NCI-H460 (cell line): ENCODE measurements around the gene SRD5A2. TPM values are rescaled to one million over a fixed set of nuclear protein-coding genes. Genes with fewer than 3 reads are reported as not detected.

Experiments
- DNase-seq: peaks from one replicate; pipeline ENCODE4 v3.0.0-alpha.2; 2016; ENCODE audit warnings: low read depth; ENCODE audit errors: extremely low read depth
- polyA plus RNA-seq: library from polyadenylated mRNA; depleted of rRNA; stranded (reverse); fragments of >200 nt; gene quantifications from 2 replicates; pipeline ENCODE4 v1.2.3, GENCODE V29; 2014; cell fraction: nucleus; rRNA removed
- total RNA-seq: library from RNA; depleted of rRNA; stranded (reverse); fragments of >200 nt; shearing (Covaris generic); gene quantifications from 2 replicates; pipeline ENCODE4 v1.2.3, GENCODE V29; 2014; rRNA removed

The SRD5A2 gene, protein sequence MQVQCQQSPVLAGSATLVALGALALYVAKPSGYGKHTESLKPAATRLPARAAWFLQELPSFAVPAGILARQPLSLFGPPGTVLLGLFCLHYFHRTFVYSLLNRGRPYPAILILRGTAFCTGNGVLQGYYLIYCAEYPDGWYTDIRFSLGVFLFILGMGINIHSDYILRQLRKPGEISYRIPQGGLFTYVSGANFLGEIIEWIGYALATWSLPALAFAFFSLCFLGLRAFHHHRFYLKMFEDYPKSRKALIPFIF
- 0.05 TPM in 1 of 2 replicates, not detected in the other for total RNA-seq
- not detected in 2 replicates for polyA plus RNA-seq

DNA sequence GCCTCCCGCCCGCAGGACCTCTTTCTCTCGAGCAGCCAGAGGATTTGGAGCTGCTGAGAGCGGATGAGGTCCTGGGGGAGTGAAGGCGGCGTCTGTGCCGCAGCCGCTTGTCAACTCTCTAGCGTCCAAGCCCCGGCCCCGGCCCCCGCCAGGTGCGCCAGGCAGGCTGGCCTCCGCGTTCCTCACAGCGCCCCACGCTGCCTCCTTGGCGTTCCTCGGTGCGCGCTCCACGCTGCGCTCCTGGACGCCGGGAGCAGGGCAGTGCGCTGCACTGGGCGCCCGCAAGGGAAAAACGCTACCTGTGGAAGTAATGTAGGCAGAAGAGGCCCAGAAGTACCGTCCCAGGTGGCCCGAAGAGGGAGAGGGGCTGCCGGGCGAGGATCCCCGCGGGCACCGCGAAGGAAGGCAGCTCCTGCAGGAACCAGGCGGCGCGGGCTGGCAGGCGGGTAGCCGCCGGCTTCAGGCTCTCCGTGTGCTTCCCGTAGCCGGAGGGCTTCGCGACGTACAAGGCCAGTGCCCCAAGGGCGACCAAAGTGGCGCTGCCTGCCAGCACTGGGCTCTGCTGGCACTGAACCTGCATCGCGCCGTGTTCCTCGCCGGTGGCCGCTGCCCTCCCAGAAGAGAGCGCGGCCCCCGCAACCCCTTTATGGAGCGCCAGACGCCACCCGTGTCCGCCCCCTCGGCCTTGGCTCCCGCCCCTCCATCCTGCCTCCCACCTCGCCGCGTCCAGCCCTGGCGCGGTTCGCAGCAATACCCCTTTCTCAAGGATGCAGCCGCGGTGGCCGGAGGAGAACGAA, at the start of gene SRD5A2:
SRD5A2 (minus strand) TSS at position 618 of the 797 bp plus-strand sequence; CDS start at position 580, 38 bp downstream.
- no peak for DNase-seq

DNA sequence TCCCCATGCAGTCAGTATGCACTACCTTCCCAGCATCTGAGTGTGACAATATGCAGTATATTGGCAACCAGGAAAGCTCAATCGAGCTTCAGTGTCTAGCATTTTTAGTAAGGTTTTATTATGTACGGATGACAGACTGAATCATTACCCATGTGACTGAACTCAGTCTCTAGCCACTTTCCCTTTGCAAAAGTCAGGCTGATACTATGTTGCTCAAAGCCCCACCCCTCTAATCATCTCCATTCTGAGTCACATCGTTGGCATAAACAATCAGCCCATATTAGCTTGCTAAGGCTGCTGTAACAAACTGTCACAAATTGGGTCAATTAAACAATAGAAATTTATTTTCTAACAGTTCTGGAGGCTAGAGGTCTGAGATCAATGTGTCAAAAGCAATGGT, 25.8 kb upstream of the SRD5A2 start:
- DNase-seq: no peak

- DNase-seq: no peak
These were observed 18.0 kb upstream of the SRD5A2 start for GRCh38 chr2:31598694-31599093.

DNA sequence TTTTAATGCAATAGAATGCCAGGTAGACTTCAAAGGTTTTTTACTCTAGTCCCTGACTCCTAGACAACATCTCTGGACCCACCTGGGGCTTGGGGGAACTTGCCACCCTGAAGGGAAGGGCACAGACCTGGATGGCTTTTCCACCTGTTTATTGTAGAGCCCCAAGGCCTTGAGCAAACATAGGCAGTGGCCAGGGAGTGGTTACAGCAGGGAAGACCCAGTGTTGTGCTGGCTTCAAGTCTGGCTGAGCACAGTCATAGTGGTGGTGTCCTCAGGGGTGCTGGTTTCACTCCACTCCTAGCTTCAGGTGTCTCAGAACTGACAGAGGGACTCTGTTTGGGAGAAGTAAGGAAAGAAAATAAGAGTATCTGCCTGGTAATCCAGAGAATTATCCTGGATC, 5.5 kb upstream of the SRD5A2 start:
- DNase-seq: no peak

DNA sequence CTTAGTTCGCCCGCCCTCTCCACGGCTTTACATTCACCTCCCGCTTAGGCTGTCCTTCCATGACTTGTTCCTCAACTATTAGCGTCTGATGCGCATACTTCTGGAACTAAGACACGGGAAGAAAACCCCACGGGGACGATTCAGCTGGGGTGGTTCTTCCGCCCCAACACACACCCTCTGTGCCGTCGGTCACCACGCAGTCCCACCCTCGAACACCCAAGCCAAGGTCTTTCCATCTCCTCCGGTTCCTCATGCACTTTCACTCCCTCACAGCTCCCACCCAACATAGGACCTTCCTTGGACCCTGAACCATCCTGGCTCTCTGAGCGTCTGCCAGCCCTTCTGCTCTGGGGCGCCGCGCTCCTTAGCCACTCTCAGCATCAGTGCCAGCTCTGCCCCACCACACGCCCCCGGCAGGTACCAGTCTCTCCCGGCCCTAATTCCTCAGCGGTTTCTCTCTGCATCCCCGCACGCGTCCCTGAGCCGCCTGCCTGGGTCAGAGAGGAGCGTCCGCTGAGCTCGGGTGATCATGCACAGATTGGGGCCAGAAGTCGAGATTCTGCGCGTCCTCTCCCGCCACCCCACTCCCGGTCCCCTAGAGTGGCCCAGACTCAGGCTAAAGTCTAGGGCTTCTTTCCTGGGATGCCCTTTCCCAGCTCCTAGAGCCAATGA, 522 bp upstream of the SRD5A2 start:
- DNase-seq: no peak

DNA sequence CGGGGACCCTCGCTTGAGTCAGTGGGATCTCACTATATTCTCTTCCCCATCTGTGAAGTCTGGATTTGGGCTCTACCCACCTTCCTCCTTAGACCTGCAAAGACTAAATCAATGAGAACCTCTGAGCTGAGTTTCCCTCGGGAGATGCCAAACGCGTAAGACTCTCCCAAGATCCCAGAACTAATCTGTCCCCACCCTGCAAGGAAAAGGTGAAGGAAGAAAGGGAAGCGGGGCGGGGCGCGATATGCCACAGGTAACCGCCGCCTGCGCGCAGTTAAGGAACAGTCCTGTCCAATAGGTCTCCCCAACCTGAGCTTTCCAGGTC, 780 bp downstream of the SRD5A2 start:
- DNase-seq: no peak

GRCh38 chr2:31578316-31578715, 2.4 kb downstream of the SRD5A2 start:
- DNase-seq: no peak

GRCh38 chr2:31577143-31577542, 3.6 kb downstream of the SRD5A2 start:
- no peak for DNase-seq

- DNase-seq: no peak
These were observed 12.0 kb downstream of the SRD5A2 start for GRCh38 chr2:31568585-31569201.

GRCh38 chr2:31567679-31568078, 13.1 kb downstream of the SRD5A2 start:
- no peak for DNase-seq

GRCh38 chr2:31563273-31563839, 17.4 kb downstream of the SRD5A2 start:
- DNase-seq: no peak

GRCh38 chr2:31561823-31562222, 18.9 kb downstream of the SRD5A2 start:
- no peak for DNase-seq

DNA sequence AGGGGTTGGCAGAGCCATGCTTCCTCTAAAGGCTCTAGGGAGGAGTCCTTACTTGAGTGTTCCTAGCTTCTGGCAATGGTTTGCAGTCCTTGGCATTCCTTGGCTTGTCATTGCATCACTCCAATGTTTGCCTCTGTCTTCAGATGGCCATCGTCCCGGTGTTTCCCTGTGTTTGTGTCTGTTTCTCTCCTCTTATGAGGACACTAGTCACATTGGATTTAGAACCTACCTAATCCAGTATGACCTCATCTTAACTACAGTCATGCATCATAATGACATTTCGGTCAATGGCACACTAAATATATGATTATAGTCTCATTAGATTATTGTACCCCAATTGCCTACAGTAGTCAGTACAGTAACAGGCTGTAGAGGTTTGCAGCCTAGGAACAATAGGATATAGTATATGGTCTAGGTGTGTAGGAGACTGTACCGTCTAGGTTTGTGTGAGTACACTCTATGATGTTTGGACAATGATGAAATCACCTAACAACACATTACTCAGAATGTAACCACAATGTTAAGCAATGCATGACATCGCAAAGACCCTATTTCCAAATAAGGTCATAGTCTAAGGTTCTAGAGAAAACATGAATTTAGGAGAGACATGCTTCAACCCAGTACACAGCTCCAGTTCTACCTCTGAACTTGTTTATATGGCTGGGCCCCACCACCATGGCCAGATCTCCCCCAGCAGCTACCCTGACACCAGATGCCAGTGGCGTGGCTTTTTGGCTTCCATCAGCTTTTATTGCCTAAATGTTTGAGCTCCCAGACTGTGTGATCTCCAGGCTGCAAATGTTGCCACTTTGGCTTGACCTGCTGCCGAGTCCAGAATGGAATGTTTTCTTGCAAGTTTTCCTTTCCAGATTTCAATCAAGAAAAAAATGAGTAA, 22.1 kb downstream of the SRD5A2 start:
- no peak for DNase-seq

DNA sequence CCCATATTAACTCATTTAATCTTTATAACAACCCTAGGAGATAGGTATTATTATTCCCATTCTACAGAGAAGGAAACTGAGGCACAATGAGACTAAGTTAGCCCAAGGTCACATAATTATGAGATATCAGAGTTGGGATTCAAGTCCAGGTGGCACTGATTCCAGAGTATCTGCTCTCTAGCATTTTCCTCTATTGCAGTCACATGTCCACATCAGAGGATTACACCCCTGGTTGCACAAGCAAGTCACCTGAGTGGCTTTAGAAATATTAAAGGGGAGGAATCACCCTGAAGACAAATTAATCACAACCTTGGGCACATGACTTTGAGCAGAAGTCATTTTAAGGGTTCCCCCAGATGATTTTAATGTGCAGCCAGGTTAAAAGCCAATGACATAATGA, 23.8 kb downstream of the SRD5A2 start:
- DNase-seq: no peak

DNA sequence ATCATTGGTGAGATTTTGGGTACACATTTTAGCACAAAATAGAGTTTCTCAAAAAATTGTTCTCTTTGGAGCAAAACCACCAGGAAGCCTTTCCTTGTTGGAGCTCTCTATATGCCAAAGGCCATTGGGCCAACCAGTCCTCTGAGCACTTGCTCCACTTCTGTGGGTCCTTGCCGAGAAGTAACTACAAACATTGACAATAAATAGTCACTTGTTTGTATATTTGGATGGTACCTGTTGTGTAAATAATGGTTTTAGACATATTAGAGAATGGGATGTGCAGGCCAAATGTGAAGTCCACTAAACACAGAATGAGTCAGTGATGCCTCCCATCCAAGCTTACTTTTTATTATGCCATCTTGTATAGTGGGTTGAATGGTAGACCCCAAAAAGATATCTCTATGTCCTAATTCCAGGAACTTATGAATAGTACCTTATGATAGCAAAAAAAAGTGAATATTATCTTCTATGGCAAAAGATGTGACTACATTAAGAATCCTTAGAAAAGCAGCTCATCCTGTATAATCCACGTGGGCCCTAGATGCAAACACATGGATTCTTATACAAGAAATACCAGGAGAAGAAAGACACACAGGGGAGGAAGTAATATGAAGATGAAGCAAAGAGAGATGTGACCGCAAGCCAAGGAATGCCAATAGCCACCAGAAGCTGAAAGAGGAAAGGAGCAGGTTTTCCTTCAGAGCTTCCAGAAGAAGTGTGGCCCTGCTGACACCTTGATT, 24.6 kb downstream of the SRD5A2 start:
- no peak for DNase-seq

- DNase-seq: no peak
These were observed 27.4 kb downstream of the SRD5A2 start for GRCh38 chr2:31553362-31553761.

DNA sequence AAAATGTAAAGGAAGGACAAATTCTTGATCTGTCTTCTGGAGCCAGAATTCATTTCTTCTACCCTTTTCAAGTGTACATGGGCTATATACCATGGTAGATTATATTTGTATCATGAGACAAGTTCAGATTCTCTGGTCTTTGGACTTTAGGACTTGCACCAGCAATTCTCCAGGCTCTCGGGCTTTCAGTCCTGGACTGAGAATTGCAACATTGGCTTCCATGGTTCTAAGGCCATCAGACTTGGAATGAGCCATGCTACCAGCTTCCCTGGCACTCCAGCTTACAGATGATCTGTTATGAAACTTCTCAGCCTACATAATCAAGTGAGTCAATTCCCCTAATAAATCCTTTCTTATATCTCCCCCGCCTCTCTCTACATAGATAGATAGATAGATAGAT, 33.3 kb downstream of the SRD5A2 start:
- no peak for DNase-seq

GRCh38 chr2:31541853-31542252, 38.9 kb downstream of the SRD5A2 start:
- DNase-seq: no peak

DNA sequence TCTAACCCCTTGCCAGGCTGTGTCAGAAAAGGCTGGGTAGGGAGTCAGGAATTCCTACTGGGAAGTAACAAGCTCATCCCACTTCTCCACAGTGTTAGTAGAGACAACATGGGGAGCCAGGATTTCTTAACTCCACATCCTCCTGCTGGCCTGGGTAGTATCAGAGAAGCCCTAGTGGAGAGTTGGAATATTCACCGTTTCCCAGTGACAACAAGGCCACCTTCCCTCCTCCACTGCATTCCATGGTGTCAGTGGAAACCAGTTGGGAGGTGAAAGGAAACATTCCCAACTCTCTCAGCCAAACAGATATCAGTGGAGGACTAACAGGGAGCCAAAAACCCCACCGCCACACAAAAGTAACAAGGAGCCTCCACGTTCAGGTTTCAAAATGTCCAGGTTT, 41.2 kb downstream of the SRD5A2 start:
- DNase-seq: no peak
